Gastroesophageal sphincter (tissue), 4 donors: Measurements from ENCODE around the gene ALK. TPM values are rescaled to one million over a fixed set of nuclear protein-coding genes. Genes with fewer than 3 reads are reported as not detected.

ENCODE experiments used
- ATAC-seq: fragments of 150-250 bp; one replicate; pipeline ENCODE4 v1.9.1; 2016; ENCODE audit warnings: mild to moderate bottlenecking, moderate library complexity
- H3K27ac ChIP-seq, 4 donors: fragments of 200-600 bp; sonication (generic) in 3 of 4; 1 replicate in 3 of 4; 2 replicates in 1 of 4; pipeline ENCODE4 v1.5.1; 2016 to 2019
- H3K27me3 ChIP-seq: fragments of 200-600 bp; sonication (generic); one replicate; pipeline ENCODE4 v1.5.1; 2019
- H3K36me3 ChIP-seq, 2 donors: fragments of 200-600 bp; sonication (generic); one replicate each; pipeline ENCODE4 v1.5.1; 2019; ENCODE audit warnings: control low read depth in 1 of 2
- H3K4me1 ChIP-seq, 3 donors: fragments of 200-600 bp; sonication (generic); 1 replicate in 2 of 3; 2 replicates in 1 of 3; pipeline ENCODE4 v1.5.1; 2016 to 2019; ENCODE audit warnings: control low read depth in 2 of 3
- H3K4me3 ChIP-seq, 2 donors: fragments of 200-600 bp; sonication (generic); one replicate each; pipeline ENCODE4 v1.5.1; 2019; ENCODE audit warnings: mild to moderate bottlenecking in 1 of 2, moderate library complexity in 1 of 2
- H3K9me3 ChIP-seq, 3 donors: fragments of 200-600 bp; sonication (generic); one replicate each; pipeline ENCODE4 v1.5.1; 2017 to 2019; ENCODE audit warnings: control low read depth in 2 of 3
- EP300 ChIP-seq: sonication (generic); formaldehyde crosslinking; IDR thresholded peaks from one replicate; pipeline ENCODE4 v1.6.1; 2017; ENCODE audit warnings: antibody characterized with exemption, mild to moderate bottlenecking
- POLR2A ChIP-seq, 2 donors: fragments of 450-650 bp; IDR thresholded peaks; one replicate each; pipeline ENCODE4 v1.6.1; 2017; ENCODE audit warnings: antibody characterized with exemption in 2 of 2, mild to moderate bottlenecking in 2 of 2, moderate library complexity in 1 of 2
- POLR2AphosphoS5 ChIP-seq: sonication (generic); formaldehyde crosslinking; IDR thresholded peaks from one replicate; pipeline ENCODE4 v1.6.1; 2017; ENCODE audit warnings: antibody characterized with exemption
- WGBS, 2 donors: methylation state at CpG; one replicate each; pipeline ENCODE4 v1.1.5; 2018; ENCODE audit warnings: low coverage in 1 of 2; 5-methylcytosine and 5-hydroxymethylcytosine counted together
- total RNA-seq, 4 donors: library from RNA; depleted of rRNA; stranded (reverse); fragments of >200 nt; gene quantifications; one replicate each; pipeline ENCODE4 v1.1.0, GENCODE V29; 2016
- TF ChIP-seq, protein P1 (sequence below), 4 experiments: fragments of 200-600 bp in 2 of 4; fragments of 450-650 bp in 2 of 4; sonication (generic) in 1 of 4; IDR thresholded peaks; one replicate each; pipeline ENCODE4 v1.5.1; 2017 to 2019; ENCODE audit warnings: antibody characterized with exemption in 4 of 4, mild to moderate bottlenecking in 2 of 4, moderate library complexity in 2 of 4

Gene ALK
- total RNA-seq, 4 donors from 2014 or later, result 0.94 to 1.6 (median 1.1) TPM

DNA sequence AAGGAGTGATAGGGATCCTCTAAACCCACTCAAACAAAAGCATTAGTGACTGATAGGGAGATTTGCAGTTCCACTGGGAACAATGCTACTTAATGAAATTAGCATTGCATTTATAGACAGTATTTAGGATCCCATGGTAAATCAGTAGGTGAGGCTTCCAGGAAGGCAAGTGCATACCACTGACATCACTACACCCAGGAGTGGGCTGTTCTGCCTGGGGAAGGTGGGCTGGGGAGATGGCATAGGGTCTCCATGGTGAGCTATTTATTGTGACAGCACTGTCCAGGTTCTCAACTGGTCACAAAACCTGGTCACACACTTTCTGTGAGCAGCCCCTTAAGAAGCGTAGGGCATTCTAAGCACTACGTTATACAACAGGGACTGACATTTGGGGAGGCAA, 262.2 kb downstream of the ALK start:
- H3K9me3 ChIP-seq, result no peaks in the 10 kb centered on the region
- ATAC-seq, result no peak
- H3K36me3 ChIP-seq, result no peaks in the 10 kb centered on the region
- no peak overlapping the region for H3K27ac ChIP-seq
- H3K4me1 ChIP-seq, result no peaks in the 10 kb centered on the region
- WGBS, 2 donors, result 92 to 94% methylated on average over 2 of the region's 2 CpGs
- H3K27me3 ChIP-seq, result no peaks in the 10 kb centered on the region
- TF ChIP-seq POLR2A (IDR thresholded peaks at IDR 0.05), result no peak
- no peak overlapping the region for H3K4me3 ChIP-seq

DNA sequence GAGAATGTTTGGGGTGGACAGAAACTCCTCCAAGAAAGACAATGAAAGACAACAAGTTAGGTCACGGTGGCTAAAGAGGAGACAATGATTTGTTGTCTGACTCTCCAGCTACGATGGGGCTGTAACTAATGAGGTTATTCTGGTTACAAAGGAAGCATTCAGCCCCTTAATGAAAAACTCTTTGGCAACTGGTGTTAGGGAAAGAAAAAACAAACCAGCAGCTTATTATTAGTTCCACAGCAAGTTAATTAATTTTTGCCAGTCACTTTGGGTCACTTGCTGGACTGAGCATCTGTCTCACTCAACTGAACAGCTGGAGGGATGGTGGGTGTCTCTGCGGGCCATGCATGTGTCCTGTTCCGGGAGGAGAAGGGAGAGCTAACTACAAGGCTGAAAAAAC, 263.7 kb downstream of the ALK start:
- Histone ChIP-seq H3K4me3 (no peak overlapping the region), H3K27me3 (no peaks in the 10 kb centered on the region), H3K36me3 (no peaks in the 10 kb centered on the region), H3K27ac (no peak overlapping the region), H3K4me1 (no peaks in the 10 kb centered on the region), H3K9me3 (no peaks in the 10 kb centered on the region)
- ATAC-seq, result no peak
- no peak for TF ChIP-seq POLR2A (IDR thresholded peaks at IDR 0.05)
- no peak for TF ChIP-seq EP300
- TF ChIP-seq, protein P1, sequence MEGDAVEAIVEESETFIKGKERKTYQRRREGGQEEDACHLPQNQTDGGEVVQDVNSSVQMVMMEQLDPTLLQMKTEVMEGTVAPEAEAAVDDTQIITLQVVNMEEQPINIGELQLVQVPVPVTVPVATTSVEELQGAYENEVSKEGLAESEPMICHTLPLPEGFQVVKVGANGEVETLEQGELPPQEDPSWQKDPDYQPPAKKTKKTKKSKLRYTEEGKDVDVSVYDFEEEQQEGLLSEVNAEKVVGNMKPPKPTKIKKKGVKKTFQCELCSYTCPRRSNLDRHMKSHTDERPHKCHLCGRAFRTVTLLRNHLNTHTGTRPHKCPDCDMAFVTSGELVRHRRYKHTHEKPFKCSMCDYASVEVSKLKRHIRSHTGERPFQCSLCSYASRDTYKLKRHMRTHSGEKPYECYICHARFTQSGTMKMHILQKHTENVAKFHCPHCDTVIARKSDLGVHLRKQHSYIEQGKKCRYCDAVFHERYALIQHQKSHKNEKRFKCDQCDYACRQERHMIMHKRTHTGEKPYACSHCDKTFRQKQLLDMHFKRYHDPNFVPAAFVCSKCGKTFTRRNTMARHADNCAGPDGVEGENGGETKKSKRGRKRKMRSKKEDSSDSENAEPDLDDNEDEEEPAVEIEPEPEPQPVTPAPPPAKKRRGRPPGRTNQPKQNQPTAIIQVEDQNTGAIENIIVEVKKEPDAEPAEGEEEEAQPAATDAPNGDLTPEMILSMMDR (IDR thresholded peaks at IDR 0.05), result no peak
- TF ChIP-seq POLR2AphosphoS5, result no peak
- WGBS, 2 donors, result 61 to 76% methylated on average over 3 to 4 of the region's 4 CpGs

DNA sequence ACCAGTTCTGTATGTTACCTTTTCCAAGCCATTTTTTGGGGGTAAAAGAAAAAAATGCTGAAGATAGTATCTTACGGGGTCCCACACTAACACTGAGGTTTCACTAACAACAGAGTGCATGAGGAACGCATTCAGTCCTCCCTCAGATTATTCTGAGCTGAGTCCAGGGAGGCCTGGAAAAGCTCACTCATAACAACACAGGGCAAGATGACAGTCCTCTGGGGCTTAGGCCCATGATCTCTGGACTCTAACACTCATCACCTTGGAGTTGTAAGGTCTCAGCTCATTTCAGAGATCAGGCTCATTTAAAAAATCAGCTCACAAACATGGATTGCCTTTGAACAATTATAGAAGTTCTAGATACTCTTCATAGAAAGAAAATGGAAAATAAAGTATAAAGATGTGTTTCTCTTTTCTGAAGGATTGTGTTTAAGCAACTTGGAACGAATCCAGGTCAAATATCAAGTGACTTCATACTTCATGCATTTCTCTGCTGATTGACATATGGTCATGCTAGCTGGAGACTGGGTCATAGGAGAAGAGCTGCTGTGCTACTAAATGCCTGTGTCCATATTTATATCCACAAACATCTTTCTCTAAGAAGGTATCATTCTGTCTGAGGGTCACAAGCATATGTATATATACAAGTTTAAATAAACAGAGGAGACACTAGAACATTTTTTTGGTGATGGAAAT, 265.8 kb downstream of the ALK start:
- 34 to 41% methylated on average over 3 of the region's 3 CpGs for WGBS, 2 donors
- H3K4me1 ChIP-seq, result no peaks in the 10 kb centered on the region
- no peak overlapping the region for H3K27ac ChIP-seq
- ATAC-seq, result no peak
- no peak for TF ChIP-seq EP300
- TF ChIP-seq POLR2AphosphoS5, result no peak
- TF ChIP-seq, protein P1 (IDR thresholded peaks at IDR 0.05), result no peak
- no peak for TF ChIP-seq POLR2A (IDR thresholded peaks at IDR 0.05)
- no peaks in the 10 kb centered on the region for H3K27me3 ChIP-seq
- H3K36me3 ChIP-seq, result no peaks in the 10 kb centered on the region
- H3K9me3 ChIP-seq, result no peaks in the 10 kb centered on the region
- H3K4me3 ChIP-seq, result no peak overlapping the region

GRCh38 chr2:29650631-29651097, 270.7 kb downstream of the ALK start:
- Histone ChIP-seq H3K36me3 (no peaks in the 10 kb centered on the region), H3K27me3 (no peaks in the 10 kb centered on the region), H3K4me3 (no peak overlapping the region), H3K27ac (no peak overlapping the region), H3K4me1 (no peaks in the 10 kb centered on the region), H3K9me3 (peaks cover 0 to 20% (median 0%) of the 10 kb centered on the region in 3 donors)
- no peak for ATAC-seq
- WGBS, 2 donors, result 56 to 79% methylated on average over 7 to 8 of the region's 8 CpGs
- TF ChIP-seq, protein P1 (IDR thresholded peaks at IDR 0.05), result no peak
- no peak for TF ChIP-seq POLR2A (IDR thresholded peaks at IDR 0.05)
- TF ChIP-seq EP300, result no peak
- TF ChIP-seq POLR2AphosphoS5, result no peak

- Histone ChIP-seq H3K27me3 (no peaks in the 10 kb centered on the region), H3K4me3 (no peak overlapping the region), H3K9me3 (peaks cover 0 to 20% (median 0%) of the 10 kb centered on the region in 3 donors), H3K36me3 (no peaks in the 10 kb centered on the region), H3K4me1 (no peaks in the 10 kb centered on the region), H3K27ac (no peak overlapping the region)
- WGBS, 2 donors, result 86 to 100% methylated on average over 1 of the region's 1 CpG
- TF ChIP-seq, protein P1 (IDR thresholded peaks at IDR 0.05), result no peak
- TF ChIP-seq POLR2AphosphoS5 (no peak), EP300 (no peak), POLR2A (IDR thresholded peaks at IDR 0.05) (no peak)
- no peak for ATAC-seq
Observed at GRCh38 chr2:29644949-29645348, 276.4 kb downstream of the ALK start.
